ENCODE data around the gene NPHS1. TPM values are rescaled to one million over a fixed set of nuclear protein-coding genes. Genes with fewer than 3 reads are reported as not detected.

Gene NPHS1
- total and polyA plus RNA-seq, 9 of the 15 experiments (the other 6 are each of a cell fraction or from before 2014, with no cell fraction given) = 0.01 to 0.28 (median 0.14) TPM; not detected in 5

- FAIRE-seq = no peak
- Histone ChIP-seq H3K9me3 (replicated peaks; ENCODE audit: control insufficient read depth, insufficient read depth, low read depth, low read length) (no peaks in the 10 kb centered on the region), H3K4me1 (replicated peaks in 1 of 2; ENCODE audit: control insufficient read depth in 2 of 2, insufficient read depth in 2 of 2, low read length in 2 of 2) (peaks cover 0 to 5% of the 10 kb centered on the region in 2 experiments; a peak in 1 of 5 replicates), H2AFZ (ENCODE audit: low read depth, low read length) (no peak overlapping the region), H3K4me3 (no peak overlapping the region), H3K27me3 (ENCODE audit: control insufficient read depth in 2 of 2, insufficient read depth in 2 of 2, low read length in 2 of 2) (no peaks in the 10 kb centered on the region), H3K27ac (ENCODE audit: extremely low read depth, low read depth, low read length) (no peak overlapping the region), H3K79me2 (ENCODE audit: control insufficient read depth, insufficient read depth, low read length) (no peaks in the 10 kb centered on the region), H4K20me1 (replicated peaks; ENCODE audit: control insufficient read depth, insufficient read depth, low read length) (no peaks in the 10 kb centered on the region), H3K9me1 (ENCODE audit: control insufficient read depth, insufficient read depth, low read length) (no peaks in the 10 kb centered on the region), H3K36me3 (ENCODE audit: control insufficient read depth, insufficient read depth, low read length) (peaks cover 27% of the 10 kb centered on the region; the same call in 2 of the 3 replicates), H3K4me2 (ENCODE audit: insufficient read depth, low read length) (no peak overlapping the region), H3K9ac (ENCODE audit: insufficient read depth in 1 of 2, low read depth in 2 of 2, low read length in 2 of 2) (no peak overlapping the region)
- ATAC-seq = no peak
- 73% methylated on average over 5 of the region's 5 CpGs for WGBS (ENCODE audit: insufficient coverage, low coverage, missing lambda C conversion rate)
- no peak for TF ChIP-seq EP300 (IDR thresholded peaks at IDR 0.05; ENCODE audit: low read length)
- no peak for TF ChIP-seq E2F6 (IDR thresholded peaks at IDR 0.05; ENCODE audit: borderline replicate concordance in 1 of 2, extremely low read depth in 1 of 2, insufficient read depth in 1 of 2, insufficient read length in 1 of 2, low read depth in 1 of 2, low read length in 1 of 2, poor library complexity in 1 of 2, severe bottlenecking in 1 of 2)
- BruUV-seq (replicated peaks) = no TSS peak
- intact Hi-C loops (cut with micrococcal nuclease) (no loop called here), in situ Hi-C loops (cut with MboI) (loop anchor here (5.0 kb wide), 1 partner anchor 45 kb away; no protein-coding TSS in a partner anchor)
- POLR2A ChIA-PET = no interaction called here
- DNase-seq (ENCODE audit: extremely low read depth in 1 of 4, low spot score in 3 of 4) = no peak
- CTCF ChIA-PET (ENCODE audit: low intra/inter-chr PET ratio) = no interaction called here
Observed at GRCh38 chr19:35887197-35887596, 34.9 kb upstream of the NPHS1 start.

DNA sequence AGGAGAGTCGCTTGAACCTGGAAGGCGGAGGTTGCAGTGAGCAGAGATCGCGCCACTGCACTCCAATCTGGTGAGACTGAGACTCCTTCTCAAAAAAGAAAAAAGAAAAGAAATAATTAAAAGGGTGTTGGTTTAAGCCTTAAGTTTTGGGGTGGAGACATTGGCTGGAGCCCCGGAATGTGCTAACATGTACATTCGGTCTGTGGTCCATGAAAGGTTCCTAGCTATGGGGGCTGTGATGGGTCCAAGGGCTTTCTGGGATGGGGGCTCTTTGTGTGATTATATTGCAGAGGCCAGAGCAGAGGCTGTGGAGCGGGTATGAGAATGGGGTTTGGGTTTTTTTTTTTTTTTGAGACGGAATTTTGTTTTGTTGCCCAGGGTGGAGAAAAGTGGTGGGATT is 33.6 kb upstream of the NPHS1 start:
- H4K20me1 ChIP-seq (replicated peaks; ENCODE audit: control insufficient read depth, insufficient read depth, low read length) = no peaks in the 10 kb centered on the region
- ChIA-PET POLR2A (interaction anchor here (0.7 kb wide), 2 partner anchors 8 to 9 kb away, joined by 3 to 5 read pairs; no protein-coding TSS in a partner anchor), CTCF (ENCODE audit: low intra/inter-chr PET ratio) (interaction anchor here (0.6 kb wide), 1 partner anchor 45 kb away, joined by 3 read pairs; no protein-coding TSS in a partner anchor)
- H3K9me3 ChIP-seq (replicated peaks; ENCODE audit: control insufficient read depth, insufficient read depth, low read depth, low read length) = no peaks in the 10 kb centered on the region
- H3K27ac ChIP-seq (ENCODE audit: extremely low read depth, low read depth, low read length) = no peak overlapping the region
- ATAC-seq (no peak), FAIRE-seq (no peak), DNase-seq (ENCODE audit: extremely low read depth in 1 of 4, low spot score in 3 of 4) (no peak)
- H2AFZ ChIP-seq (ENCODE audit: low read depth, low read length) = no peak overlapping the region
- H3K4me2 ChIP-seq (ENCODE audit: insufficient read depth, low read length) = no peak overlapping the region
- H3K4me1 ChIP-seq (replicated peaks in 1 of 2; ENCODE audit: control insufficient read depth in 2 of 2, insufficient read depth in 2 of 2, low read length in 2 of 2) = peaks cover 0 to 5% of the 10 kb centered on the region in 2 experiments; a peak in 1 of 5 replicates
- no peaks in the 10 kb centered on the region for H3K9me1 ChIP-seq (ENCODE audit: control insufficient read depth, insufficient read depth, low read length)
- no TSS peak for BruUV-seq (replicated peaks)
- 58% methylated on average over 4 of the region's 8 CpGs for WGBS (ENCODE audit: insufficient coverage, low coverage, missing lambda C conversion rate)
- no peak overlapping the region for H3K4me3 ChIP-seq
- intact Hi-C loops (cut with micrococcal nuclease) = no loop called here
- H3K36me3 ChIP-seq (ENCODE audit: control insufficient read depth, insufficient read depth, low read length) = peaks cover 27% of the 10 kb centered on the region; the same call in 2 of the 3 replicates
- no peaks in the 10 kb centered on the region for H3K27me3 ChIP-seq (ENCODE audit: control insufficient read depth in 2 of 2, insufficient read depth in 2 of 2, low read length in 2 of 2)
- H3K9ac ChIP-seq (ENCODE audit: insufficient read depth in 1 of 2, low read depth in 2 of 2, low read length in 2 of 2) = no peak overlapping the region
- in situ Hi-C loops (cut with MboI) = loop anchor here (5.0 kb wide), 1 partner anchor 46 kb away; no protein-coding TSS in a partner anchor
- no peaks in the 10 kb centered on the region for H3K79me2 ChIP-seq (ENCODE audit: control insufficient read depth, insufficient read depth, low read length)
- TF ChIP-seq MBD2 (IDR thresholded peaks at IDR 0.05; ENCODE audit: borderline replicate concordance, low read depth) = no peak
- TF ChIP-seq SRF (CRISPR knock-in tag; IDR thresholded peaks at IDR 0.05) = no peak
- TF ChIP-seq EWSR1 (IDR thresholded peaks at IDR 0.05; ENCODE audit: borderline replicate concordance, low read depth, partially characterized antibody) = no peak
- TF ChIP-seq PTBP1 (IDR thresholded peaks at IDR 0.05; ENCODE audit: low read depth, low read length) = no peak
- no peak for TF ChIP-seq ZNF76 (CRISPR knock-in tag; IDR thresholded peaks at IDR 0.05; ENCODE audit: borderline replicate concordance)
- TF ChIP-seq ZNF780A (CRISPR knock-in tag; IDR thresholded peaks at IDR 0.05) = no peak
- TF ChIP-seq, protein P1, sequence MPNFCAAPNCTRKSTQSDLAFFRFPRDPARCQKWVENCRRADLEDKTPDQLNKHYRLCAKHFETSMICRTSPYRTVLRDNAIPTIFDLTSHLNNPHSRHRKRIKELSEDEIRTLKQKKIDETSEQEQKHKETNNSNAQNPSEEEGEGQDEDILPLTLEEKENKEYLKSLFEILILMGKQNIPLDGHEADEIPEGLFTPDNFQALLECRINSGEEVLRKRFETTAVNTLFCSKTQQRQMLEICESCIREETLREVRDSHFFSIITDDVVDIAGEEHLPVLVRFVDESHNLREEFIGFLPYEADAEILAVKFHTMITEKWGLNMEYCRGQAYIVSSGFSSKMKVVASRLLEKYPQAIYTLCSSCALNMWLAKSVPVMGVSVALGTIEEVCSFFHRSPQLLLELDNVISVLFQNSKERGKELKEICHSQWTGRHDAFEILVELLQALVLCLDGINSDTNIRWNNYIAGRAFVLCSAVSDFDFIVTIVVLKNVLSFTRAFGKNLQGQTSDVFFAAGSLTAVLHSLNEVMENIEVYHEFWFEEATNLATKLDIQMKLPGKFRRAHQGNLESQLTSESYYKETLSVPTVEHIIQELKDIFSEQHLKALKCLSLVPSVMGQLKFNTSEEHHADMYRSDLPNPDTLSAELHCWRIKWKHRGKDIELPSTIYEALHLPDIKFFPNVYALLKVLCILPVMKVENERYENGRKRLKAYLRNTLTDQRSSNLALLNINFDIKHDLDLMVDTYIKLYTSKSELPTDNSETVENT (CRISPR knock-in tag; IDR thresholded peaks at IDR 0.05) = no peak

All from K562 (cell line).